ENCODE data around the gene CLN5.
A peak's percentile ranks its signal among the peaks of the same experiment; 100 is the strongest.
"Not testable (repeated sequence)": the region's sequence is repeated elsewhere in the genome, so short reads cannot be mapped to it uniquely, and the experiment has no call there.

Gene CLN5

GRCh38 chr13:76976490-76976889 lies 15.4 kb upstream of the CLN5 start:
- DNase-seq (ENCODE audit: low read depth): no peak

- DNase-seq (ENCODE audit: low read depth): no peak
Observed at GRCh38 chr13:76976929-76977328, 15.0 kb upstream of the CLN5 start.

GRCh38 chr13:76980075-76980718 lies 11.7 kb upstream of the CLN5 start:
- peak; percentile 75 for DNase-seq (ENCODE audit: low read depth)

- no peak for DNase-seq (ENCODE audit: low read depth)
Observed at GRCh38 chr13:76982061-76982460, 9.8 kb upstream of the CLN5 start.

- DNase-seq (ENCODE audit: low read depth): no peak
Observed at GRCh38 chr13:76983676-76984075, 8.2 kb upstream of the CLN5 start.

- peak; percentile 49 for DNase-seq (ENCODE audit: low read depth)
Observed at GRCh38 chr13:76991432-76991795, 467 bp upstream of the CLN5 start.

- no peak for DNase-seq (ENCODE audit: low read depth)
Observed at GRCh38 chr13:76992548-76993001, 694 bp downstream of the CLN5 start.

GRCh38 chr13:76993021-76993420 lies 1.1 kb downstream of the CLN5 start:
- no peak for DNase-seq (ENCODE audit: low read depth)

GRCh38 chr13:76993473-76993872 lies 1.6 kb downstream of the CLN5 start:
- DNase-seq (ENCODE audit: low read depth): no peak

GRCh38 chr13:76994281-76994680 lies 2.4 kb downstream of the CLN5 start:
- no peak for DNase-seq (ENCODE audit: low read depth)

- no peak for DNase-seq (ENCODE audit: low read depth)
Observed at GRCh38 chr13:77000475-77000874, 8.6 kb downstream of the CLN5 start.

GRCh38 chr13:77001540-77001939 lies 9.7 kb downstream of the CLN5 start:
- no peak for DNase-seq (ENCODE audit: low read depth)

- no peak for DNase-seq (ENCODE audit: low read depth)
Observed at GRCh38 chr13:77001963-77002587, 10.2 kb downstream of the CLN5 start.

GRCh38 chr13:77002590-77003190 lies 10.8 kb downstream of the CLN5 start:
- DNase-seq (ENCODE audit: low read depth): no peak

- DNase-seq (ENCODE audit: low read depth): not testable (repeated sequence)
Observed at GRCh38 chr13:77008337-77008736, 16.5 kb downstream of the CLN5 start.

GRCh38 chr13:77009011-77009410 lies 17.1 kb downstream of the CLN5 start:
- DNase-seq (ENCODE audit: low read depth): no peak

- DNase-seq (ENCODE audit: low read depth): not testable (repeated sequence)
Observed at GRCh38 chr13:77009719-77010118, 17.8 kb downstream of the CLN5 start.

- DNase-seq (ENCODE audit: low read depth): no peak
Observed at GRCh38 chr13:77013853-77014542, 22.1 kb downstream of the CLN5 start.

- DNase-seq (ENCODE audit: low read depth): no peak
Observed at GRCh38 chr13:77014906-77015685, 23.2 kb downstream of the CLN5 start.

GRCh38 chr13:77016251-77016812 lies 24.5 kb downstream of the CLN5 start:
- DNase-seq (ENCODE audit: low read depth): no peak

- DNase-seq (ENCODE audit: low read depth): no peak
Observed at GRCh38 chr13:77016888-77017623, 25.2 kb downstream of the CLN5 start.

Data from stimulated activated CD8-positive, alpha-beta memory T cell treated with anti-CD3 and anti-CD28 coated beads, Interleukin-15, amount 100 ng/mL, for 1 hour (primary cell).